Measurements from ENCODE around the gene ART3.

- TF ChIP-seq POLR2A (IDR thresholded peaks at IDR 0.05), result no peak
- TF ChIP-seq, protein P1, sequence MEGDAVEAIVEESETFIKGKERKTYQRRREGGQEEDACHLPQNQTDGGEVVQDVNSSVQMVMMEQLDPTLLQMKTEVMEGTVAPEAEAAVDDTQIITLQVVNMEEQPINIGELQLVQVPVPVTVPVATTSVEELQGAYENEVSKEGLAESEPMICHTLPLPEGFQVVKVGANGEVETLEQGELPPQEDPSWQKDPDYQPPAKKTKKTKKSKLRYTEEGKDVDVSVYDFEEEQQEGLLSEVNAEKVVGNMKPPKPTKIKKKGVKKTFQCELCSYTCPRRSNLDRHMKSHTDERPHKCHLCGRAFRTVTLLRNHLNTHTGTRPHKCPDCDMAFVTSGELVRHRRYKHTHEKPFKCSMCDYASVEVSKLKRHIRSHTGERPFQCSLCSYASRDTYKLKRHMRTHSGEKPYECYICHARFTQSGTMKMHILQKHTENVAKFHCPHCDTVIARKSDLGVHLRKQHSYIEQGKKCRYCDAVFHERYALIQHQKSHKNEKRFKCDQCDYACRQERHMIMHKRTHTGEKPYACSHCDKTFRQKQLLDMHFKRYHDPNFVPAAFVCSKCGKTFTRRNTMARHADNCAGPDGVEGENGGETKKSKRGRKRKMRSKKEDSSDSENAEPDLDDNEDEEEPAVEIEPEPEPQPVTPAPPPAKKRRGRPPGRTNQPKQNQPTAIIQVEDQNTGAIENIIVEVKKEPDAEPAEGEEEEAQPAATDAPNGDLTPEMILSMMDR (IDR thresholded peaks at IDR 0.05), result no peak
Observed at GRCh38 chr4:76120199-76120598, 45.7 kb downstream of the ART3 start.
